PFSK-1 (cell line): Measurements from ENCODE around the gene VPS13D.

Experiments
- POLR2AphosphoS5 ChIP-seq: IDR thresholded peaks from 2 replicates; pipeline ENCODE4 v1.6.1; 2012; ENCODE audit warnings: low read depth, mild to moderate bottlenecking, control low read depth, low read length, moderate library complexity
- SIN3A ChIP-seq: IDR thresholded peaks from 2 replicates; pipeline ENCODE4 v1.6.1; 2012; ENCODE audit warnings: mild to moderate bottlenecking, low read length, moderate library complexity, borderline replicate concordance; ENCODE audit not compliant: insufficient read depth

DNA sequence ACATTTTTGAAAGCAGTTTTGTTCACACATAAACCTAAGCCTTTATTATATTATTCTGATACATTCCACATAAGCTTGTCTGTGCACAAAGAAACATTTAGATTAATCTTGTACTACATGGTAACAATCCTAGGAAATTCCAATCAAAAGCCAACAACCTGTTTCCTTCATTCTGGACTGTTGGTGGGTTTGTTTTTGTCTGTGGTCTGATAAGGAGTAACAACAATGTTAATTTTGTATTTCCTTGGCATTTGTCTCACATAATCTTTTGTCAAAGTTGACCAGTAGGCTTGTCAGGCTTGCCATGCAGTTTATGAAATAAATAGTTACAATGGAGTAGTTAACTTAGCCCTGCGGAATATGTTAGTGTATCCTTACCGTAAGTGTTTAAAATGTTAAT lies 204.9 kb downstream of the VPS13D start:
- TF ChIP-seq POLR2AphosphoS5 (no peak), SIN3A (no peak)
